Keratinocyte (primary cell): ENCODE measurements around the gene HECTD2. TPM values are rescaled to one million over a fixed set of nuclear protein-coding genes. Genes with fewer than 3 reads are reported as not detected.
A peak's percentile ranks its signal among the peaks of the same experiment; 100 is the strongest.

Source experiments
- DNase-seq: peaks from one replicate; pipeline ENCODE4 v3.0.0-alpha.2; 2011; ENCODE audit warnings: low read depth, missing footprints, low spot score
- FAIRE-seq: peaks from 2 replicates; lab custom pipeline; 2011; peaks lifted over from hg19 to GRCh38; lab: Jason Lieb, UNC
- H2AFZ ChIP-seq: 2 replicates; pipeline ENCODE4 v1.6.0; 2012; ENCODE audit warnings: low read length, control low read depth, inconsistent platforms; ENCODE audit not compliant: control insufficient read depth
- H3K27ac ChIP-seq: 2 replicates; pipeline ENCODE4 v1.5.1; 2011; ENCODE audit warnings: low read length; ENCODE audit not compliant: control insufficient read depth, insufficient read depth
- H3K27me3 ChIP-seq: 3 replicates; pipeline ENCODE4 v1.6.0; 2011; ENCODE audit warnings: low read length; ENCODE audit not compliant: control insufficient read depth, insufficient read depth; ENCODE audit errors: extremely low read depth
- H3K36me3 ChIP-seq, 2 experiments: 2 replicates in 1 of 2; 3 replicates in 1 of 2; pipeline ENCODE4 v1.5.1; 2011; ENCODE audit warnings: low read length in 2 of 2, mild to moderate bottlenecking in 1 of 2; ENCODE audit not compliant: control insufficient read depth in 2 of 2, insufficient read depth in 2 of 2; ENCODE audit errors: extremely low read depth in 1 of 2
- H3K4me1 ChIP-seq: 3 replicates; pipeline ENCODE4 v1.5.1; 2011; ENCODE audit warnings: low read length; ENCODE audit not compliant: control insufficient read depth, insufficient read depth; ENCODE audit errors: extremely low read depth
- H3K4me2 ChIP-seq: 3 replicates; pipeline ENCODE4 v1.6.0; 2011; ENCODE audit warnings: low read depth, low read length; ENCODE audit not compliant: control insufficient read depth, insufficient read depth; ENCODE audit errors: extremely low read depth
- H3K4me3 ChIP-seq, 3 experiments: fragments of 200-600 bp in 1 of 3; sonication (generic) in 1 of 3; 2 replicates in 2 of 3; 3 replicates in 1 of 3; pipeline ENCODE4 v1.5.1; 2011 to 2016; ENCODE audit warnings: low read length in 3 of 3, mild to moderate bottlenecking in 3 of 3, control low read depth in 2 of 3, inconsistent platforms in 1 of 3, low read depth in 1 of 3, mixed read lengths in 1 of 3, mixed run types in 1 of 3, moderate library complexity in 1 of 3; ENCODE audit not compliant: control insufficient read depth in 2 of 3, insufficient read depth in 2 of 3; ENCODE audit errors: extremely low read depth in 1 of 3
- H3K79me2 ChIP-seq: 2 replicates; pipeline ENCODE4 v1.6.0; 2012; ENCODE audit warnings: low read length; ENCODE audit not compliant: control insufficient read depth, insufficient read depth
- H3K9ac ChIP-seq: 3 replicates; pipeline ENCODE4 v1.6.0; 2011; ENCODE audit warnings: low read length; ENCODE audit not compliant: control insufficient read depth, insufficient read depth; ENCODE audit errors: extremely low read depth
- H3K9me1 ChIP-seq: 3 replicates; pipeline ENCODE4 v1.6.0; 2011; ENCODE audit warnings: low read length; ENCODE audit not compliant: control insufficient read depth, insufficient read depth; ENCODE audit errors: extremely low read depth
- H3K9me3 ChIP-seq: 2 replicates; pipeline ENCODE4 v1.5.1; 2012; ENCODE audit warnings: low read depth, low read length; ENCODE audit not compliant: control insufficient read depth
- H4K20me1 ChIP-seq: 3 replicates; pipeline ENCODE4 v1.6.0; 2011; ENCODE audit warnings: low read length; ENCODE audit not compliant: control insufficient read depth, insufficient read depth; ENCODE audit errors: extremely low read depth
- EZH2 ChIP-seq: IDR thresholded peaks from one replicate; pipeline ENCODE4 v1.6.1; 2012; ENCODE audit warnings: inconsistent platforms, mild to moderate bottlenecking, low read length, moderate library complexity
- dilution Hi-C: fragments of 300-500 bp; cut with MboI; formaldehyde crosslinking; loops from one replicate; pipeline ENCODE4 v1.7.0; 2020; ENCODE audit warnings: low sequenced_read_pairs; ENCODE audit not compliant: extremely low pct_ligation_motif_present
- polyA plus RNA-seq, 5 experiments: library from polyadenylated mRNA; depleted of rRNA in 3 of 5; stranded (reverse) in 3 of 5; stranded (forward) in 1 of 5; unstranded in 1 of 5; fragments of >200 nt; gene quantifications; 1 replicate in 1 of 5; 2 replicates in 3 of 5; 3 replicates in 1 of 5; pipeline versions ENCODE4 v1.2.1 to v1.2.3, GENCODE V29; 2011 to 2012; ENCODE audit warnings: missing spikeins in 2 of 5, low read depth in 1 of 5, low replicate concordance in 1 of 5
- TF ChIP-seq, protein P1 (sequence below), 3 experiments: IDR thresholded peaks in 1 of 3; conservative IDR thresholded peaks in 1 of 3; optimal IDR thresholded peaks in 1 of 3; 2 replicates in 2 of 3; 3 replicates in 1 of 3; pipeline versions ENCODE3 to v1.5.1; 2011; ENCODE audit warnings: low read length in 3 of 3, mild to moderate bottlenecking in 3 of 3, moderate library complexity in 2 of 3, control low read depth in 1 of 3, inconsistent platforms in 1 of 3; ENCODE audit not compliant: insufficient read depth in 2 of 3; ENCODE audit errors: extremely low read depth in 1 of 3

The HECTD2 gene
- polyA plus RNA-seq, 1 donor (not counting 4 experiments of a cell fraction or from before 2014, with no cell fraction given): 2.2 TPM

DNA sequence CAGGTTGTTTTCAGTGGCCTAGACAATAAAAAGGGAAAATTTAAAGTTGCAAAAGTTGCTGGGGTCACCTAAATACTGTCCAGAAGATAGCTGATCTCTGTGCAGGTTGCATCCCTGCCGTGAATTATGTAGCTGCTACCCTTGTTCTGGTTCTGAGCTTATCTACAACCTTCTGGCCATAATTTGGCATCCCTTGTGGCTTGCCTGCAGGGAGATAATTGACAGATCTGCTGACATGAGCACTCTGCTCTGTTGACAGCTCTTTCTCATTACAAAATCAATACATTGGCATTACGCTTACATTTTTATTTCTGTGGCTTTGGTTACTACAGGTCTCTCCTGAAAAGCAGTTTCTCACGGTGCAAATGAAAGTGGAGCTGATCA is 29.3 kb upstream of the HECTD2 start:
- H2AFZ ChIP-seq: no peak overlapping the region
- H3K9me3 ChIP-seq: peaks cover 5% of the 10 kb centered on the region
- peaks cover 32% of the 10 kb centered on the region for H3K27me3 ChIP-seq
- no peak overlapping the region for H3K27ac ChIP-seq
- H3K4me2 ChIP-seq: no peak overlapping the region
- dilution Hi-C loops: no loop called here
- H3K4me1 ChIP-seq: peaks cover 9% of the 10 kb centered on the region
- H4K20me1 ChIP-seq: no peaks in the 10 kb centered on the region
- no peaks in the 10 kb centered on the region for H3K9me1 ChIP-seq
- FAIRE-seq: peak; percentile 46
- no peak for DNase-seq
- no peaks in the 10 kb centered on the region for H3K79me2 ChIP-seq
- no peak overlapping the region for H3K4me3 ChIP-seq
- TF ChIP-seq, protein P1, sequence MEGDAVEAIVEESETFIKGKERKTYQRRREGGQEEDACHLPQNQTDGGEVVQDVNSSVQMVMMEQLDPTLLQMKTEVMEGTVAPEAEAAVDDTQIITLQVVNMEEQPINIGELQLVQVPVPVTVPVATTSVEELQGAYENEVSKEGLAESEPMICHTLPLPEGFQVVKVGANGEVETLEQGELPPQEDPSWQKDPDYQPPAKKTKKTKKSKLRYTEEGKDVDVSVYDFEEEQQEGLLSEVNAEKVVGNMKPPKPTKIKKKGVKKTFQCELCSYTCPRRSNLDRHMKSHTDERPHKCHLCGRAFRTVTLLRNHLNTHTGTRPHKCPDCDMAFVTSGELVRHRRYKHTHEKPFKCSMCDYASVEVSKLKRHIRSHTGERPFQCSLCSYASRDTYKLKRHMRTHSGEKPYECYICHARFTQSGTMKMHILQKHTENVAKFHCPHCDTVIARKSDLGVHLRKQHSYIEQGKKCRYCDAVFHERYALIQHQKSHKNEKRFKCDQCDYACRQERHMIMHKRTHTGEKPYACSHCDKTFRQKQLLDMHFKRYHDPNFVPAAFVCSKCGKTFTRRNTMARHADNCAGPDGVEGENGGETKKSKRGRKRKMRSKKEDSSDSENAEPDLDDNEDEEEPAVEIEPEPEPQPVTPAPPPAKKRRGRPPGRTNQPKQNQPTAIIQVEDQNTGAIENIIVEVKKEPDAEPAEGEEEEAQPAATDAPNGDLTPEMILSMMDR (optimal IDR thresholded peaks at IDR 0.05 in 1 of 3, IDR thresholded peaks at IDR 0.05 in 1 of 3, conservative IDR thresholded peaks at IDR 0.05 in 1 of 3; ENCODE audit: extremely low read depth in 1 of 3, insufficient read depth in 2 of 3, low read length in 3 of 3): no peak
- no peak for TF ChIP-seq EZH2
- no peaks in the 10 kb centered on the region for H3K36me3 ChIP-seq
- no peak overlapping the region for H3K9ac ChIP-seq

DNA sequence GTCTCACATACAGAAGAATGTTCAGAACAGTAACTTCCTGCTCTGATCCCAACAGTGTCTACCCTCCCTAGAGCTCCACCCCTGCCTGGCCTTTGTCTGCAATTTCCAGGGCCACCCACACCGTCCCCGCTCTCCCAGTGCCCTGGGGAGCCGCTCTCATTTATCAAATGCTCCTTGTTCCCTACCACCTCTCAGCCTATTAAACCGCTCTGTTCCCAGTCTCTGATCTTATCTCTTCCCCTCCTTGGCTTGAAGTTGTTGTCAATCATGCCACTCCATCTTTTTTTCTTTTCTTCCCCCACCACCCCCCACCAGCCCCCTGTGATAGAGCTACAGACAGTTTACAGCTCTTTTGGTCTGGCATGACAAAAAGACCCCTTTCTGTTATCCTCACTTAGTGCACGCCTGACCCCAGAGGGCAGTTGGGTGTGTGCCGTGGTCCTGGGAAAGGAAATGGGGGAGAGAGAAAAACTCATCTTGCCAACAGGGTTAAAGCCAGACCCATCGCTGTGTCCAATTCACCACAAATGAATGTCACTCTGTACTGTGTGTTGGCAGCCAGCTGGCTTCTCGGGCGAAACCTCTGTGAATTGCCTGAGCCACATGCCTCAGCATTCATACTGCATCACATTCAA is 28.8 kb upstream of the HECTD2 start:
- no peak overlapping the region for H2AFZ ChIP-seq
- H3K9ac ChIP-seq: no peak overlapping the region
- no peak for TF ChIP-seq EZH2
- TF ChIP-seq, protein P1 (optimal IDR thresholded peaks at IDR 0.05 in 1 of 3, IDR thresholded peaks at IDR 0.05 in 1 of 3, conservative IDR thresholded peaks at IDR 0.05 in 1 of 3; ENCODE audit: extremely low read depth in 1 of 3, insufficient read depth in 2 of 3, low read length in 3 of 3): no peak
- no peak overlapping the region for H3K4me3 ChIP-seq
- H3K27ac ChIP-seq: no peak overlapping the region
- H3K4me2 ChIP-seq: no peak overlapping the region
- H3K27me3 ChIP-seq: peaks cover 33% of the 10 kb centered on the region
- H3K36me3 ChIP-seq: no peaks in the 10 kb centered on the region
- dilution Hi-C loops: no loop called here
- DNase-seq: no peak
- H3K4me1 ChIP-seq: peaks cover 9% of the 10 kb centered on the region
- no peaks in the 10 kb centered on the region for H4K20me1 ChIP-seq
- H3K79me2 ChIP-seq: no peaks in the 10 kb centered on the region
- peak; percentile 52 for FAIRE-seq
- H3K9me1 ChIP-seq: no peaks in the 10 kb centered on the region
- peaks cover 5% of the 10 kb centered on the region for H3K9me3 ChIP-seq
